Lower leg skin (tissue), 3 donors: ENCODE measurements around the gene SCN1A.

Experiments
- CTCF ChIP-seq, 3 donors: fragments of 450-650 bp; IDR thresholded peaks; one replicate each; pipeline ENCODE4 v1.5.1; 2016; ENCODE audit warnings: antibody characterized with exemption in 3 of 3, mild to moderate bottlenecking in 3 of 3, moderate library complexity in 2 of 3
- POLR2A ChIP-seq, 2 donors: fragments of 450-650 bp; IDR thresholded peaks; one replicate each; pipeline ENCODE4 v1.6.1; 2016 to 2017; ENCODE audit warnings: antibody characterized with exemption in 2 of 2, mild to moderate bottlenecking in 1 of 2, moderate library complexity in 1 of 2

GRCh38 chr2:166090346-166090745, 37.5 kb downstream of the SCN1A start:
- no peak for TF ChIP-seq CTCF (IDR thresholded peaks at IDR 0.05)
- TF ChIP-seq POLR2A (IDR thresholded peaks at IDR 0.05) = no peak
